Gastroesophageal sphincter (tissue), 4 donors: ENCODE results near the gene HARS1. TPM values are rescaled to one million over a fixed set of nuclear protein-coding genes. Genes with fewer than 3 reads are reported as not detected.
"Not testable (repeated sequence)": the region's sequence is repeated elsewhere in the genome, so short reads cannot be mapped to it uniquely, and the experiment has no call there.

ENCODE experiments used
- ATAC-seq: fragments of 150-250 bp; one replicate; pipeline ENCODE4 v1.9.1; 2016; ENCODE audit warnings: mild to moderate bottlenecking, moderate library complexity
- H3K27ac ChIP-seq, 4 donors: fragments of 200-600 bp; sonication (generic) in 3 of 4; 1 replicate in 3 of 4; 2 replicates in 1 of 4; pipeline ENCODE4 v1.5.1; 2016 to 2019
- H3K27me3 ChIP-seq: fragments of 200-600 bp; sonication (generic); one replicate; pipeline ENCODE4 v1.5.1; 2019
- H3K36me3 ChIP-seq, 2 donors: fragments of 200-600 bp; sonication (generic); one replicate each; pipeline ENCODE4 v1.5.1; 2019; ENCODE audit warnings: control low read depth in 1 of 2
- H3K4me1 ChIP-seq, 3 donors: fragments of 200-600 bp; sonication (generic); 1 replicate in 2 of 3; 2 replicates in 1 of 3; pipeline ENCODE4 v1.5.1; 2016 to 2019; ENCODE audit warnings: control low read depth in 2 of 3
- H3K4me3 ChIP-seq, 2 donors: fragments of 200-600 bp; sonication (generic); one replicate each; pipeline ENCODE4 v1.5.1; 2019; ENCODE audit warnings: mild to moderate bottlenecking in 1 of 2, moderate library complexity in 1 of 2
- H3K9me3 ChIP-seq, 3 donors: fragments of 200-600 bp; sonication (generic); one replicate each; pipeline ENCODE4 v1.5.1; 2017 to 2019; ENCODE audit warnings: control low read depth in 2 of 3
- EP300 ChIP-seq: sonication (generic); formaldehyde crosslinking; IDR thresholded peaks from one replicate; pipeline ENCODE4 v1.6.1; 2017; ENCODE audit warnings: antibody characterized with exemption, mild to moderate bottlenecking
- POLR2A ChIP-seq, 2 donors: fragments of 450-650 bp; IDR thresholded peaks; one replicate each; pipeline ENCODE4 v1.6.1; 2017; ENCODE audit warnings: antibody characterized with exemption in 2 of 2, mild to moderate bottlenecking in 2 of 2, moderate library complexity in 1 of 2
- POLR2AphosphoS5 ChIP-seq: sonication (generic); formaldehyde crosslinking; IDR thresholded peaks from one replicate; pipeline ENCODE4 v1.6.1; 2017; ENCODE audit warnings: antibody characterized with exemption
- WGBS, 2 donors: methylation state at CpG; one replicate each; pipeline ENCODE4 v1.1.5; 2018; ENCODE audit warnings: low coverage in 1 of 2; 5-methylcytosine and 5-hydroxymethylcytosine counted together
- total RNA-seq, 4 donors: library from RNA; depleted of rRNA; stranded (reverse); fragments of >200 nt; gene quantifications; one replicate each; pipeline ENCODE4 v1.1.0, GENCODE V29; 2016
- TF ChIP-seq, protein P1 (sequence below), 4 experiments: fragments of 200-600 bp in 2 of 4; fragments of 450-650 bp in 2 of 4; sonication (generic) in 1 of 4; IDR thresholded peaks; one replicate each; pipeline ENCODE4 v1.5.1; 2017 to 2019; ENCODE audit warnings: antibody characterized with exemption in 4 of 4, mild to moderate bottlenecking in 2 of 4, moderate library complexity in 2 of 4

Gene HARS1
- total RNA-seq, 4 donors from 2014 or later, result 65.9 to 67.9 (median 67.1) TPM

DNA sequence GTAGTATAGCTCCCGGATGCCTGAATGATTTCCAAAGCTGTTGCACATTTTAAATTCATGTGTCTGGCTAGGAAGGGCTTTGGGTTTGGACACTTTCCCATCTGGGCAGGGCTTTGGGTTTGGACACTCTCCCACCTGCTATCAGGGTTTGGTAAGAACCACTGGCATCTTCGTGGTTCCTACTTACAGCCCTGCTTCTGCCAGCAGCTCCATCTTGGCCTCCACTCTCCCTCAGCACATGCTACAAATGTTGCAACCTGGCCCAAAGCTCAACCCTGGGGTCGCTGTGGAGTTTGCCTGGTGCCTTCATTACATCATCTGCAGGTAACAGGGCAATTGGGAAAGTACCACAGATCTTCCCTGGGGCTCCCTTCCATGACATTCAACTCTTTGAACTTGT lies 48.5 kb downstream of the HARS1 start:
- peaks cover 0 to 59% (median 8%) of the 10 kb centered on the region in 3 donors for H3K4me1 ChIP-seq
- no peak for ATAC-seq
- WGBS, 2 donors, result no CpG with 5 or more reads among the region's 3 CpGs

DNA sequence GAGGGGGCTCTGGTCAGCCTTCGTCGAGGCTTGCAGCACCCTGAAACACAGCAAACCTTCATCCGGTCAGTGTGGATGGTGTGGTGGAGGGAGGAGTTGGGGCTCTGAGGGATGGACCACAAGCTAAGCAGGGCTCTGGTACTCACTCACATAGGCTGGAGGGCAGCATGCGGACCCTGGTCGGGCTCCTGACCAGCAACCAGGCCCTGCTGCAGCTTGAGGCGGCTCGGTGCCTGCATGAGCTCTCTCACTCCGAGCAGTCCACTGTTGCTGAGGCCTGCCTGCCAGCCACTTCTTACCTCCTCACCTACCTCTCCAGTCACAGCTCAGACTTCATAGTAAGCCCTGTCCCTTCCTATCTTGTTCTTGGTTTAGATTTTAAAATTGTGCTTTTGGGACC lies 49.5 kb downstream of the HARS1 start:
- TF ChIP-seq EP300 (no peak), POLR2A (IDR thresholded peaks at IDR 0.05) (no peak)
- H3K9me3 ChIP-seq, result no peaks in the 10 kb centered on the region
- no peak overlapping the region for H3K4me3 ChIP-seq
- peaks cover 0 to 46% of the 10 kb centered on the region in 2 donors for H3K36me3 ChIP-seq
- H3K27ac ChIP-seq, result no peak overlapping the region
- no peaks in the 10 kb centered on the region for H3K27me3 ChIP-seq
- H3K4me1 ChIP-seq, result peaks cover 0 to 55% (median 7%) of the 10 kb centered on the region in 3 donors
- ATAC-seq, result no peak
- 67% methylated on average over 5 of the region's 8 CpGs; no CpG with 5 or more reads in 1 of the 2 donors for WGBS, 2 donors

More for the DNA sequence above, 48.5 kb downstream of the HARS1 start:
- TF ChIP-seq POLR2AphosphoS5 (no peak), EP300 (no peak), POLR2A (IDR thresholded peaks at IDR 0.05) (no peak)
- TF ChIP-seq, protein P1, sequence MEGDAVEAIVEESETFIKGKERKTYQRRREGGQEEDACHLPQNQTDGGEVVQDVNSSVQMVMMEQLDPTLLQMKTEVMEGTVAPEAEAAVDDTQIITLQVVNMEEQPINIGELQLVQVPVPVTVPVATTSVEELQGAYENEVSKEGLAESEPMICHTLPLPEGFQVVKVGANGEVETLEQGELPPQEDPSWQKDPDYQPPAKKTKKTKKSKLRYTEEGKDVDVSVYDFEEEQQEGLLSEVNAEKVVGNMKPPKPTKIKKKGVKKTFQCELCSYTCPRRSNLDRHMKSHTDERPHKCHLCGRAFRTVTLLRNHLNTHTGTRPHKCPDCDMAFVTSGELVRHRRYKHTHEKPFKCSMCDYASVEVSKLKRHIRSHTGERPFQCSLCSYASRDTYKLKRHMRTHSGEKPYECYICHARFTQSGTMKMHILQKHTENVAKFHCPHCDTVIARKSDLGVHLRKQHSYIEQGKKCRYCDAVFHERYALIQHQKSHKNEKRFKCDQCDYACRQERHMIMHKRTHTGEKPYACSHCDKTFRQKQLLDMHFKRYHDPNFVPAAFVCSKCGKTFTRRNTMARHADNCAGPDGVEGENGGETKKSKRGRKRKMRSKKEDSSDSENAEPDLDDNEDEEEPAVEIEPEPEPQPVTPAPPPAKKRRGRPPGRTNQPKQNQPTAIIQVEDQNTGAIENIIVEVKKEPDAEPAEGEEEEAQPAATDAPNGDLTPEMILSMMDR (IDR thresholded peaks at IDR 0.05), result no peak
- no peak overlapping the region for H3K27ac ChIP-seq
- H3K4me3 ChIP-seq, result no peak overlapping the region
- H3K27me3 ChIP-seq, result no peaks in the 10 kb centered on the region
- no peaks in the 10 kb centered on the region for H3K9me3 ChIP-seq
- H3K36me3 ChIP-seq, result peaks cover 0 to 46% of the 10 kb centered on the region in 2 donors

DNA sequence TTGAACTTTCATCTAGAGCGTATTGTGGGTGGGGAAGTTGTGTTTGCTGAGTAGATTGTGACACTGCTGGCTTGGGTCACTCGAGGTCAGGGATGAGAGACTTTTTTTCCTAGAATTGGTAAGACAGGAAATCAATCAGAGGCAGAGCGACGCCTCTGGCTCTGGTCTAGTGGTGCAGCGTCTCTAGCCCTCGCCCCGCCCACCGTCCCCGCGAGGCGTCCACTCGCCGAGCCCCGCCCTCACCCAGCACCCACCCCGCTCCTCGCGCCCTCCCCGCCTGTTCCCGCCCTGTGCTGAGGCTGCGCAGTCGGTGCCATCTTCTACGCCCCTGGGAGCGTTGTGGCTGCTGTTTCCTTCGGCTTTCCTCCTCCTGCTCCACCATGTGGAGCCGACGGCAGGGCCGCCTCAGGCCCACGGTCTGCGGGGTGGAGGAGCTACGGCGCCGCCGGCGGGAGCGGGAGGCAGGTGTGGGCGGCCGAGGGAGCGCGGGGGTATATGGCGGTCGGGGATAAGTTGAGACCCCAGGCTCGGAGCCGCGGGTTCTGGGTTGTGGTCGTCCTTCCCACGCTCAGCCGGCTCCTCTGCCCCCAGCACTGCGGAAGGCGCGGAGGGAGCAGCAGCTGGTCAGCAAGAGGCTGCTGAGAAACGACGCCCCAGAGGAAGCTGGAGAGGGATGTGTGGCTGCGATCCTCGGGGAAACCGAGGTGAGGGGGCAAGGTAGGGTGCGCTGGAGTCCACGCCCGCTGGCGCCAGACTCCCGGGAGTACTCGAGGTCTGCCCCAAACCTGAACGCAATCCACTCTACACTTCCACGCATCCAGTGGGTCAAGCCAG lies 51.8 kb downstream of the HARS1 start, which contains the start of gene TMCO6:
Gene TMCO6, plus strand, starts transcription at position 304 of the 834 bp plus-strand sequence. Its CDS starts 77 bp downstream, at position 381.
- TF ChIP-seq, protein P1 (IDR thresholded peaks at IDR 0.05), result peak in 3 of 4 experiments; percentile 65 to 68 (median 66)
- TF ChIP-seq EP300, result no peak
- peak; percentile 82 for TF ChIP-seq POLR2AphosphoS5
- TF ChIP-seq POLR2A (IDR thresholded peaks at IDR 0.05), result peak; percentile 56 to 71
- peaks cover 0 to 31% (median 0%) of the 10 kb centered on the region in 3 donors for H3K4me1 ChIP-seq
- peaks cover 0 to 28% of the 10 kb centered on the region in 2 donors for H3K36me3 ChIP-seq
- peak within 1 kb of the TSS; percentile 60 to 88 for H3K4me3 ChIP-seq
- no peaks in the 10 kb centered on the region for H3K9me3 ChIP-seq
- no peaks in the 10 kb centered on the region for H3K27me3 ChIP-seq
- peak; percentile 98 for ATAC-seq
- WGBS, 2 donors, result 0% methylated on average over 9 to 11 of the region's 63 CpGs
- H3K27ac ChIP-seq, result peak within 1 kb of the TSS; percentile 59 to 94 (median 88)

GRCh38 chr5:140638898-140639147 lies 52.3 kb downstream of the HARS1 start:
- H3K4me1 ChIP-seq, result peaks cover 0 to 29% (median 0%) of the 10 kb centered on the region in 3 donors
- not testable (repeated sequence) for H3K9me3 ChIP-seq, H3K27me3 ChIP-seq, ATAC-seq
- 19 to 26% methylated on average over 8 of the region's 9 CpGs for WGBS, 2 donors
- H3K36me3 ChIP-seq, result peaks cover 0 to 23% of the 10 kb centered on the region in 2 donors
- peak overlapping the region; percentile 59 to 94 (median 88) for H3K27ac ChIP-seq
- H3K4me3 ChIP-seq, result peak overlapping the region; percentile 60 to 88

DNA sequence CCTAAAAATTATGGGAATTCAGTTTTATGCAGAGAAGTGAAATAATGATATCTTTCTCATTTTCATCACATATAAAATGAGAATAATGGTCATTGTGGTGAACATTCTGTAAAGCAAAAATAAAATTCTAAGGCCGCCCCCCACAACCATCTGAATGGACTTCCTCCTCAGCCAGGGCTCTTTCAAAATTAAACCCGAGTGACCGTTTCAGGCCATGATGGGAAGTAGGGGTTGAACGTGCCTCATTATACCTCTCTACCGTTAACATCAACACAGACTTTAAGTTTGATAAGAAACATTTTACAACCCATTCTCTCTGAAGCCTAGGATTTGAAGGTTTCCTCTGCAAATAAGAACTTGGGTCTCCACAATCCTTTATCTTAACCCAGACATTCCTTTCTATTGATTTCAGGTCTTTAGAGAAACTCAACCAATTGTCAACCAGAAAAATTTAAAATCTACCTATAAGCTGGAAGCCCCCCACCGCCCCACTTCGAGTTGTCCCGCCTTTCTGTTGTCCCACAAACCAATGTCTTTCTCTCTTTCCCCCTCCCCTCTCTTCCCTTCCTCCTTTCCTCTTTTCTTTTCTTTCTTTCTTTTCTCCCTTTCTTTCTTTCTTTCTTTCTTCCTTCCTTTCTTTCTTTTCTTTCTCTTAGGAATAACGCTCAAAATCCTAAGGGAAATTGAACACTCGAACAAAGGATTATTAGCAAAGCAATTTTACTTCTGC lies 53.6 kb downstream of the HARS1 start:
- no peak overlapping the region for H3K27ac ChIP-seq
- 74 to 97% methylated on average over 8 to 10 of the region's 10 CpGs for WGBS, 2 donors
- peaks cover 0 to 42% (median 4%) of the 10 kb centered on the region in 3 donors for H3K4me1 ChIP-seq
- ATAC-seq, result no peak
- H3K27me3 ChIP-seq, result no peaks in the 10 kb centered on the region
- H3K36me3 ChIP-seq, result peaks cover 0 to 10% of the 10 kb centered on the region in 2 donors
- H3K9me3 ChIP-seq, result no peaks in the 10 kb centered on the region
- TF ChIP-seq POLR2A (IDR thresholded peaks at IDR 0.05) (no peak), EP300 (no peak), POLR2AphosphoS5 (no peak)
- TF ChIP-seq, protein P1 (IDR thresholded peaks at IDR 0.05), result no peak
- no peak overlapping the region for H3K4me3 ChIP-seq
